Placental epithelial cell (primary cell): Measurements from ENCODE around the gene DOCK9. TPM values are rescaled to one million over a fixed set of nuclear protein-coding genes. Genes with fewer than 3 reads are reported as not detected.

ENCODE experiments used
- small RNA-seq: library from RNA; depleted of rRNA; stranded (forward); fragments of <200 nt; gene quantifications from one replicate; pipeline ENCODE3, GENCODE V24; 2012
- total RNA-seq: library from RNA; depleted of rRNA; stranded (reverse); fragments of >200 nt; gene quantifications from 2 replicates; pipeline ENCODE4 v1.2.3, GENCODE V29; 2012

The DOCK9 gene, protein sequence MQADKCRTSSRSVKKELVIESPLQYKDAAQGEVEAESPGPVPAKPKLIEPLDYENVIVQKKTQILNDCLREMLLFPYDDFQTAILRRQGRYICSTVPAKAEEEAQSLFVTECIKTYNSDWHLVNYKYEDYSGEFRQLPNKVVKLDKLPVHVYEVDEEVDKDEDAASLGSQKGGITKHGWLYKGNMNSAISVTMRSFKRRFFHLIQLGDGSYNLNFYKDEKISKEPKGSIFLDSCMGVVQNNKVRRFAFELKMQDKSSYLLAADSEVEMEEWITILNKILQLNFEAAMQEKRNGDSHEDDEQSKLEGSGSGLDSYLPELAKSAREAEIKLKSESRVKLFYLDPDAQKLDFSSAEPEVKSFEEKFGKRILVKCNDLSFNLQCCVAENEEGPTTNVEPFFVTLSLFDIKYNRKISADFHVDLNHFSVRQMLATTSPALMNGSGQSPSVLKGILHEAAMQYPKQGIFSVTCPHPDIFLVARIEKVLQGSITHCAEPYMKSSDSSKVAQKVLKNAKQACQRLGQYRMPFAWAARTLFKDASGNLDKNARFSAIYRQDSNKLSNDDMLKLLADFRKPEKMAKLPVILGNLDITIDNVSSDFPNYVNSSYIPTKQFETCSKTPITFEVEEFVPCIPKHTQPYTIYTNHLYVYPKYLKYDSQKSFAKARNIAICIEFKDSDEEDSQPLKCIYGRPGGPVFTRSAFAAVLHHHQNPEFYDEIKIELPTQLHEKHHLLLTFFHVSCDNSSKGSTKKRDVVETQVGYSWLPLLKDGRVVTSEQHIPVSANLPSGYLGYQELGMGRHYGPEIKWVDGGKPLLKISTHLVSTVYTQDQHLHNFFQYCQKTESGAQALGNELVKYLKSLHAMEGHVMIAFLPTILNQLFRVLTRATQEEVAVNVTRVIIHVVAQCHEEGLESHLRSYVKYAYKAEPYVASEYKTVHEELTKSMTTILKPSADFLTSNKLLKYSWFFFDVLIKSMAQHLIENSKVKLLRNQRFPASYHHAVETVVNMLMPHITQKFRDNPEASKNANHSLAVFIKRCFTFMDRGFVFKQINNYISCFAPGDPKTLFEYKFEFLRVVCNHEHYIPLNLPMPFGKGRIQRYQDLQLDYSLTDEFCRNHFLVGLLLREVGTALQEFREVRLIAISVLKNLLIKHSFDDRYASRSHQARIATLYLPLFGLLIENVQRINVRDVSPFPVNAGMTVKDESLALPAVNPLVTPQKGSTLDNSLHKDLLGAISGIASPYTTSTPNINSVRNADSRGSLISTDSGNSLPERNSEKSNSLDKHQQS (N-terminal part only)
- total RNA-seq, result 57.0 and 58.5 TPM in 2 replicates

DNA sequence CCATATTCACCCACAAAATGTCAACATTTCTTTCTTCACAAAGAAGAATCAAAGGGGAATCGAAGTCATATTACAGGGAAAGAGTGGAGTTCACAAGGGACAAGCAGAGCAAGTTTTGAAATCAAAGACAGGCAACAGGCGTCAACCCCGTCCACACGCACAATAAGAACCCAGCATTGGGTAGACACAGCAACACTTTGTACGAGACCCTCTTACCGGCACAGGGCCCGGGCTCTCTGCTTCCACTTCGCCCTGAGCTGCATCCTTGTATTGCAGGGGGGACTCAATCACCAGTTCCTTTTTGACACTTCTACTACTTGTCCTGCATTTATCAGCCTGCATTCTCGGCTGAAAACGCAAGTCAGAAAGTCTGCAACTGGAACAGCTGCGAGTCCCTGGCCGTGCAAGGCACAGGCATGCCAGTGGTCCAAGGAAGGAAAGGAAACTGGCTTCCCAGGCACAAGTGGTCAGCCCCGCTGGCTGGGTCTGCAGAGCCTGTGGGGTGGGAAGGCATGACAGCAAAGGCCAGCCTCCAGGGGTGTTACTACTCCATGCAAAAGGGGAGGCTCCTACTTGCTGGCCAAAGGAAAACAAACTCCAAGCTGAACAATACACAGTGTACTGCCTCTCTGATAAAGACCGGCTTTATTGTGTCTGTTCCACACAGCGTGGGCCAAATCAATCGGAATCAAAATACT, at the start of gene DOCK9:
DOCK9 (minus strand) TSS at position 497 of the 698 bp plus-strand sequence; CDS start at position 342, 155 bp downstream.

DNA sequence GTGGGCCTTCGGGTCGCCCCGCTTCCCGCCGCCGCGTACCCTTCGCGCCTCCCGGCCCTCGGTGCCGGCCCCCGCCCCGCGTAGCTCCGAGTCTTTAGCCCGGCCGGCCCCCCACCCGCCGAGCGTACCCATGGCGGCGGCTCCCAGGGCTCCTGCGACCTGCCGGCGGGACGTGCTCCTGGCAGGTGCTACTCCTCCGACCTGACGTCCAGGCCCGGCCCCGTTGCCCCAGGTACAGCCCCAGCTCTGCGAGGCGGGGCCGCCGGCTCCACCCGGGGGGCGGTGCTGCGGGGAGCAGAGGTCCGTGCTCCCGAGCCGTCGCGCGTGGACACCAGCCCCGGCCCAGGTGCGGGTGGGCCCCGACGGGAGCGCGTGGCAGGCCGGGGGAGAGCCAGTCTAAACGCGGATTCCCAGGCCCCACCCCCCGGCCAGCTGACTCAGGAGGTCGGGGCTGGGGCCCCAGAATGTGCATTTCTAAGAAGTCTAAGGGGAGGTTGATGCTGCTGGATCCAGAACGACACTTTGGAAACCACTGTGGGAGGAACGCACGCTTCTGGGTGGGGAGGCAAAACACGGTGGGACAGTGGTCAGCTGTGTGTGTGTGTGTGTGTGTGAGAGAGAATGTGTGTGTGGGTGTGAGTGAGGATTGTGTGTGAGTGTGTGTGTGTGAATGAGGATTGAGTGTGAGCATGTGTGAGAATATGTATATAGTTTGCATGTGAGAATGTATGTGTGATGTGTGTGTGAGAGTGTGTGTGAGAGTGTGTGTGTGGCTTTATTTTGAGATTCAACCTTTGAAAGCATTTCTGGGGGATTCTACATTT, 225.2 kb downstream of the DOCK9 start, which contains the start of gene SLC15A1:
SLC15A1 (minus strand) TSS at position 206 of the 824 bp plus-strand sequence; CDS start at position 132, 74 bp downstream.

Small RNA genes within 50 kb of the gene (small RNA-seq; reads per million reads assigned to genes)
- gene AL161420.1, result not detected
- not detected for gene RNU6-83P

Other genes starting within 250 kb of the DOCK9 start
- not detected in 2 replicates for gene SLC15A1, start 225.4 kb downstream of the DOCK9 start, total RNA-seq
- 32.2 and 34.2 TPM in 2 replicates for gene UBAC2, start 222.8 kb upstream of the DOCK9 start, total RNA-seq